K562 (cell line): Measurements from ENCODE around the gene VWA7. TPM values are rescaled to one million over a fixed set of nuclear protein-coding genes. Genes with fewer than 3 reads are reported as not detected.

Source experiments
- BHLHE40 ChIP-seq: IDR thresholded peaks from 2 replicates; pipeline ENCODE4 v1.6.1; 2011; ENCODE audit warnings: low read length, improper control_type of control experiment
- CBFA2T2 ChIP-seq: fragments of 450-650 bp; conservative IDR thresholded peaks from 2 replicates; pipeline ENCODE4 v1.6.1; 2017; ENCODE audit warnings: mild to moderate bottlenecking
- CBFA2T3 ChIP-seq: fragments of 450-650 bp; IDR thresholded peaks from 2 replicates; pipeline ENCODE4 v1.6.1; 2017
- EHMT2 ChIP-seq: fragments of 450-650 bp; IDR thresholded peaks from 2 replicates; pipeline ENCODE4 v1.6.1; 2018; ENCODE audit warnings: antibody characterized with exemption
- ESRRA ChIP-seq: fragments of 450-650 bp; IDR thresholded peaks from 2 replicates; pipeline ENCODE4 v1.6.1; 2014; ENCODE audit warnings: low read depth, mild to moderate bottlenecking, moderate library complexity, borderline replicate concordance
- ETV5 ChIP-seq: sonication (generic); formaldehyde crosslinking; IDR thresholded peaks from 2 replicates; pipeline ENCODE4 v1.4.0; 2020; ENCODE audit warnings: low read depth, mild to moderate bottlenecking, missing genetic modification reagents
- FOXK2 ChIP-seq, 2 experiments: fragments of 450-650 bp; IDR thresholded peaks in 1 of 2; conservative IDR thresholded peaks in 1 of 2; 2 replicates each; pipeline ENCODE4 v1.6.1; 2016; ENCODE audit warnings: low read depth in 2 of 2, mild to moderate bottlenecking in 1 of 2
- GATAD2A ChIP-seq: fragments of 450-650 bp; IDR thresholded peaks from 2 replicates; pipeline ENCODE4 v1.6.1; 2017
- HDAC8 ChIP-seq: fragments of 450-650 bp; IDR thresholded peaks from 2 replicates; pipeline ENCODE4 v1.6.1; 2016; ENCODE audit warnings: mild to moderate bottlenecking, missing genetic modification characterization, moderate library complexity, missing compliant biosample characterization
- JUND ChIP-seq, 2 experiments: IDR thresholded peaks; 2 replicates in 1 of 2; 3 replicates in 1 of 2; pipeline ENCODE4 v1.6.1; 2011; ENCODE audit warnings: borderline replicate concordance in 2 of 2, low read depth in 2 of 2, low read length in 2 of 2, improper control_type of control experiment in 1 of 2, missing biosample characterization in 1 of 2, missing genetic modification characterization in 1 of 2, missing genetic modification reagents in 1 of 2
- MTF1 ChIP-seq: fragments of 250-450 bp; sonication (Bioruptor Pico); IDR thresholded peaks from 2 replicates; pipeline ENCODE4 v1.9.0; 2021; ENCODE audit warnings: moderate library complexity, mild to moderate bottlenecking, inconsistent platforms, borderline replicate concordance
- RB1 ChIP-seq: fragments of 450-650 bp; IDR thresholded peaks from 2 replicates; pipeline ENCODE4 v1.6.1; 2017; ENCODE audit warnings: low read depth, mild to moderate bottlenecking
- SNRNP70 ChIP-seq: fragments of 200-400 bp; formaldehyde crosslinking; optimal IDR thresholded peaks from 2 replicates; pipeline ENCODE3; 2017; ENCODE audit warnings: low read depth, low read length
- SRSF9 ChIP-seq: fragments of 200-400 bp; formaldehyde crosslinking; IDR thresholded peaks from 2 replicates; pipeline ENCODE4 v1.6.1; 2017; ENCODE audit warnings: low read depth, low read length, borderline replicate concordance
- SUPT5H ChIP-seq: fragments of 450-650 bp; IDR thresholded peaks from 2 replicates; pipeline ENCODE4 v1.6.1; 2016
- ZC3H8 ChIP-seq: fragments of 450-650 bp; IDR thresholded peaks from 2 replicates; pipeline ENCODE4 v1.6.1; 2017
- ZFP1 ChIP-seq: fragments of 450-650 bp; formaldehyde crosslinking; IDR thresholded peaks from 2 replicates; pipeline ENCODE4 v1.4.0; 2020; ENCODE audit warnings: mild to moderate bottlenecking, mixed read lengths
- ZNF282 ChIP-seq: sonication (generic); formaldehyde crosslinking; IDR thresholded peaks from 2 replicates; pipeline ENCODE4 v1.8.1; 2023; ENCODE audit warnings: missing genetic modification reagents
- ZNF586 ChIP-seq: fragments of 450-650 bp; formaldehyde crosslinking; conservative IDR thresholded peaks from 2 replicates; pipeline ENCODE4 v1.4.0; 2020; ENCODE audit warnings: mild to moderate bottlenecking, moderate library complexity
- ZNF79 ChIP-seq: fragments of 250-450 bp; sonication (Bioruptor Pico); IDR thresholded peaks from 2 replicates; pipeline ENCODE4 v1.4.0; 2020; ENCODE audit warnings: low read depth, mild to moderate bottlenecking, moderate library complexity
- polyA plus RNA-seq, 8 experiments: library from polyadenylated mRNA; depleted of rRNA in 4 of 8; stranded (reverse) in 5 of 8; unstranded in 3 of 8; fragments of >200 nt; fragmentation: Nextera tagmentation in 2 of 8; fragmentation: Illumina TruSeq in 1 of 8; extraction: Ambion mirVana in 2 of 8; extraction: Trizol in 1 of 8; gene quantifications; 2 replicates each; pipeline versions ENCODE4 v1.2.1 to v1.2.3, GENCODE V29; 2011 to 2014; ENCODE audit warnings: inconsistent platforms in 1 of 8, missing spikeins in 1 of 8
- total RNA-seq, 7 experiments: library from RNA; depleted of rRNA in 6 of 7; stranded (reverse); fragments of >200 nt in 6 of 7; fragmentation: Illumina TruSeq in 2 of 7; extraction: Trizol in 2 of 7; gene quantifications; 2 replicates each; pipeline versions ENCODE4 v1.2.1 to v1.2.3, GENCODE V29; 2011 to 2021; ENCODE audit warnings: low replicate concordance in 1 of 7
- TF ChIP-seq, protein P1 (sequence below): fragments of 450-650 bp; IDR thresholded peaks from 2 replicates; pipeline ENCODE4 v1.6.1; 2014; ENCODE audit warnings: low read depth, mild to moderate bottlenecking, moderate library complexity, borderline replicate concordance
- TF ChIP-seq, protein P2 (sequence below), 3 experiments: fragments of 200-800 bp in 1 of 3; fragments of 250-450 bp in 1 of 3; fragments of 450-650 bp in 1 of 3; sonication (Bioruptor Pico) in 1 of 3; sonication (Bioruptor generic) in 1 of 3; formaldehyde crosslinking in 1 of 3; IDR thresholded peaks; 2 replicates each; pipeline versions ENCODE4 v1.6.1 to v1.8.0; 2016 to 2022; ENCODE audit warnings: mild to moderate bottlenecking in 2 of 3, missing genetic modification characterization in 2 of 3, missing compliant biosample characterization in 1 of 3, moderate library complexity in 1 of 3
- TF ChIP-seq, protein P3 (sequence below): fragments of 250-450 bp; sonication (Bioruptor Pico); IDR thresholded peaks from 2 replicates; pipeline ENCODE4 v1.4.0; 2020; ENCODE audit warnings: mild to moderate bottlenecking, moderate library complexity

Gene VWA7
- total and polyA plus RNA-seq, 9 of the 15 experiments (the other 6 are each of a cell fraction or from before 2014, with no cell fraction given), result 0.18 to 2.9 (median 0.95) TPM

DNA sequence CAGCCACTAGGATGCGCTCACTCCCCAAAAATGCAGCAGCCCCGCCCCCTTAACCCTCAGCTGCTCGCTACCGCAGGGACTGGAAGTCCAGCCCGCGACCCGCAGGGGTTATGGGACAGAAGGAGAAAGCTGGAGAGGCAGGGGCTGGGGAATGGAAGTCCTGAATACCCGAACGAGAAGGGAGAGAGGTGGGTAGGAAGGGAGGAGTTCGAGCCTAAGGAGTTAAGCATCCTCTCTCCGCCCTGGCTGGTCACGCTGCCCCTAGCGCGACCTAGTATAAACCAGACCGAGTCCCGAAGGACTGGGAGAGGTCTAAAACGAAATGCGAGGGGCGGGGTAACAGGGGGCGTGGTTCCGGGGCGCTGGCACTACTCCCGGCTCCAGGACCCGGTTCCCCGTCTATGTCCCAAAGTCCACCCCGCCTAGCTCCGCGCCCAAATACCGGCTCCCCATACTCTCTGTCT is 47.6 kb downstream of the VWA7 start (continued):
- TF ChIP-seq, protein P1, sequence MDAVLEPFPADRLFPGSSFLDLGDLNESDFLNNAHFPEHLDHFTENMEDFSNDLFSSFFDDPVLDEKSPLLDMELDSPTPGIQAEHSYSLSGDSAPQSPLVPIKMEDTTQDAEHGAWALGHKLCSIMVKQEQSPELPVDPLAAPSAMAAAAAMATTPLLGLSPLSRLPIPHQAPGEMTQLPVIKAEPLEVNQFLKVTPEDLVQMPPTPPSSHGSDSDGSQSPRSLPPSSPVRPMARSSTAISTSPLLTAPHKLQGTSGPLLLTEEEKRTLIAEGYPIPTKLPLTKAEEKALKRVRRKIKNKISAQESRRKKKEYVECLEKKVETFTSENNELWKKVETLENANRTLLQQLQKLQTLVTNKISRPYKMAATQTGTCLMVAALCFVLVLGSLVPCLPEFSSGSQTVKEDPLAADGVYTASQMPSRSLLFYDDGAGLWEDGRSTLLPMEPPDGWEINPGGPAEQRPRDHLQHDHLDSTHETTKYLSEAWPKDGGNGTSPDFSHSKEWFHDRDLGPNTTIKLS, result no peak
- peak; percentile 66 for TF ChIP-seq JUND (IDR thresholded peaks at IDR 0.05; ENCODE audit: borderline replicate concordance, low read depth, low read length)
- peak; percentile 77; the same call in 2 of the 3 replicates for TF ChIP-seq JUND (tag; IDR thresholded peaks at IDR 0.05; ENCODE audit: borderline replicate concordance, low read depth, low read length)
- TF ChIP-seq FOXK2 (conservative IDR thresholded peaks at IDR 0.05 in 1 of 2, IDR thresholded peaks at IDR 0.05 in 1 of 2; ENCODE audit: low read depth in 2 of 2), result no peak
- peak; percentile 88; the same call in 1 of the 2 replicates for TF ChIP-seq ZC3H8
- no peak for TF ChIP-seq ZNF586 (CRISPR knock-in tag)
- TF ChIP-seq CBFA2T3, result no peak
- TF ChIP-seq GATAD2A, result no peak
- TF ChIP-seq, protein P2, sequence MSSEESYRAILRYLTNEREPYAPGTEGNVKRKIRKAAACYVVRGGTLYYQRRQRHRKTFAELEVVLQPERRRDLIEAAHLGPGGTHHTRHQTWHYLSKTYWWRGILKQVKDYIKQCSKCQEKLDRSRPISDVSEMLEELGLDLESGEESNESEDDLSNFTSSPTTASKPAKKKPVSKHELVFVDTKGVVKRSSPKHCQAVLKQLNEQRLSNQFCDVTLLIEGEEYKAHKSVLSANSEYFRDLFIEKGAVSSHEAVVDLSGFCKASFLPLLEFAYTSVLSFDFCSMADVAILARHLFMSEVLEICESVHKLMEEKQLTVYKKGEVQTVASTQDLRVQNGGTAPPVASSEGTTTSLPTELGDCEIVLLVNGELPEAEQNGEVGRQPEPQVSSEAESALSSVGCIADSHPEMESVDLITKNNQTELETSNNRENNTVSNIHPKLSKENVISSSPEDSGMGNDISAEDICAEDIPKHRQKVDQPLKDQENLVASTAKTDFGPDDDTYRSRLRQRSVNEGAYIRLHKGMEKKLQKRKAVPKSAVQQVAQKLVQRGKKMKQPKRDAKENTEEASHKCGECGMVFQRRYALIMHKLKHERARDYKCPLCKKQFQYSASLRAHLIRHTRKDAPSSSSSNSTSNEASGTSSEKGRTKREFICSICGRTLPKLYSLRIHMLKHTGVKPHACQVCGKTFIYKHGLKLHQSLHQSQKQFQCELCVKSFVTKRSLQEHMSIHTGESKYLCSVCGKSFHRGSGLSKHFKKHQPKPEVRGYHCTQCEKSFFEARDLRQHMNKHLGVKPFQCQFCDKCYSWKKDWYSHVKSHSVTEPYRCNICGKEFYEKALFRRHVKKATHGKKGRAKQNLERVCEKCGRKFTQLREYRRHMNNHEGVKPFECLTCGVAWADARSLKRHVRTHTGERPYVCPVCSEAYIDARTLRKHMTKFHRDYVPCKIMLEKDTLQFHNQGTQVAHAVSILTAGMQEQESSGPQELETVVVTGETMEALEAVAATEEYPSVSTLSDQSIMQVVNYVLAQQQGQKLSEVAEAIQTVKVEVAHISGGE (CRISPR knock-in tag; IDR thresholded peaks at IDR 0.05), result no peak
- no peak for TF ChIP-seq RB1
- no peak for TF ChIP-seq ZFP1 (CRISPR knock-in tag)
- no peak for TF ChIP-seq SNRNP70
- peak; percentile 49 for TF ChIP-seq ETV5 (CRISPR knock-in tag)
- no peak for TF ChIP-seq CBFA2T2
- TF ChIP-seq ZNF79 (CRISPR knock-in tag), result no peak
- TF ChIP-seq EHMT2, result no peak
- TF ChIP-seq SUPT5H, result 0 out of 2 replicates have a peak, but pooled peaks have one; percentile 80
- peak; percentile 30; the same call in 1 of the 2 replicates for TF ChIP-seq BHLHE40
- TF ChIP-seq ZNF282 (CRISPR knock-in tag), result no peak
- TF ChIP-seq, protein P3, sequence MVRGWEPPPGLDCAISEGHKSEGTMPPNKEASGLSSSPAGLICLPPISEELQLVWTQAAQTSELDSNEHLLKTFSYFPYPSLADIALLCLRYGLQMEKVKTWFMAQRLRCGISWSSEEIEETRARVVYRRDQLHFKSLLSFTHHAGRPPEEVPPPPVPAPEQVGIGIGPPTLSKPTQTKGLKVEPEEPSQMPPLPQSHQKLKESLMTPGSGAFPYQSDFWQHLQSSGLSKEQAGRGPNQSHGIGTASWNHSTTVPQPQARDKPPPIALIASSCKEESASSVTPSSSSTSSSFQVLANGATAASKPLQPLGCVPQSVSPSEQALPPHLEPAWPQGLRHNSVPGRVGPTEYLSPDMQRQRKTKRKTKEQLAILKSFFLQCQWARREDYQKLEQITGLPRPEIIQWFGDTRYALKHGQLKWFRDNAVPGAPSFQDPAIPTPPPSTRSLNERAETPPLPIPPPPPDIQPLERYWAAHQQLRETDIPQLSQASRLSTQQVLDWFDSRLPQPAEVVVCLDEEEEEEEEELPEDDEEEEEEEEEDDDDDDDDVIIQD (CRISPR knock-in tag), result no peak
- no peak for TF ChIP-seq MTF1 (CRISPR knock-in tag)
- no peak for TF ChIP-seq ESRRA
- TF ChIP-seq HDAC8 (tag), result no peak
- TF ChIP-seq SRSF9, result no peak
